ENCODE measurements around the gene IL18RAP. TPM values are rescaled to one million over a fixed set of nuclear protein-coding genes. Genes with fewer than 3 reads are reported as not detected.

The IL18RAP gene, protein sequence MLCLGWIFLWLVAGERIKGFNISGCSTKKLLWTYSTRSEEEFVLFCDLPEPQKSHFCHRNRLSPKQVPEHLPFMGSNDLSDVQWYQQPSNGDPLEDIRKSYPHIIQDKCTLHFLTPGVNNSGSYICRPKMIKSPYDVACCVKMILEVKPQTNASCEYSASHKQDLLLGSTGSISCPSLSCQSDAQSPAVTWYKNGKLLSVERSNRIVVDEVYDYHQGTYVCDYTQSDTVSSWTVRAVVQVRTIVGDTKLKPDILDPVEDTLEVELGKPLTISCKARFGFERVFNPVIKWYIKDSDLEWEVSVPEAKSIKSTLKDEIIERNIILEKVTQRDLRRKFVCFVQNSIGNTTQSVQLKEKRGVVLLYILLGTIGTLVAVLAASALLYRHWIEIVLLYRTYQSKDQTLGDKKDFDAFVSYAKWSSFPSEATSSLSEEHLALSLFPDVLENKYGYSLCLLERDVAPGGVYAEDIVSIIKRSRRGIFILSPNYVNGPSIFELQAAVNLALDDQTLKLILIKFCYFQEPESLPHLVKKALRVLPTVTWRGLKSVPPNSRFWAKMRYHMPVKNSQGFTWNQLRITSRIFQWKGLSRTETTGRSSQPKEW
- total RNA-seq = under 0.01 TPM in 1 of 2 replicates, not detected in the other

GRCh38 chr2:102422910-102423309 lies at the start of gene IL18RAP:
Gene IL18RAP (plus strand): TSS chr2:102423160. CDS start chr2:102423278, 118 bp downstream.

DNA sequence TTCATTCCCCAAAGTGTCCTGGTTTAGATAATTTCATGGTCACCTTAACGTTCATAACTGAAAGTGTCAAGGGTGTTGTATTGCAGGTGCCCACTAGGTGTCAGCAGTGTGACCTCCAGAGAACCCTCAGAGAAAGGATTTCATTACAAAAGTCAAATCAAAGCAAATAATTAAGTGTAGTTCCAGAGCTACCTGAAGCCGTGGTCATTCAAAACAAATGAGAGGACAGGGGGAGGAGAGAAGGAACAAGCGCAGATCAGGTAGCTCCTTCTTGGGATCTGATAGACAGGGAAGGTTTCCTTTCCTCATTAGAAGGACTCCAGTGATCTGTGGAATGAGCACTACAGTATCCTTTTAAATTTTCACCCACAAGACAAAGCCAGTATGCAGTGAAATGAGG lies 50.1 kb downstream of the IL18RAP start, which contains the start of gene SLC9A4:
Gene SLC9A4, plus strand, starts transcription at position 207 of the 400 bp plus-strand sequence. CDS start 534 bp downstream, outside the sequence.

Other genes starting within 250 kb of the IL18RAP start
- gene IL1RL2, start 236.1 kb upstream of the IL18RAP start, total RNA-seq = 1.4 and 1.8 TPM in 2 replicates
- 25.8 and 85.2 TPM in 2 replicates for gene IL1RL1, start 111.6 kb upstream of the IL18RAP start, total RNA-seq
- 4.5 and 5.3 TPM in 2 replicates for gene IL18R1, start 67.4 kb upstream of the IL18RAP start, total RNA-seq
- not detected in 2 replicates for gene SLC9A4, start 50.1 kb downstream of the IL18RAP start, total RNA-seq
- gene SLC9A2, start 196.4 kb downstream of the IL18RAP start, total RNA-seq = not detected in 2 replicates

Data from cardiac atrium fibroblast (primary cell).